Peyer's patch (tissue), 4 donors: ENCODE measurements around the gene CSMD2.

Experiments
- POLR2A ChIP-seq, 2 donors: fragments of 450-650 bp; IDR thresholded peaks; one replicate each; pipeline ENCODE4 v1.5.1; 2017; ENCODE audit warnings: antibody characterized with exemption in 2 of 2, mild to moderate bottlenecking in 2 of 2, moderate library complexity in 2 of 2
- TF ChIP-seq, protein P1 (sequence below), 6 experiments: fragments of 450-650 bp in 4 of 6; fragments of 200-600 bp in 2 of 6; sonication (generic) in 1 of 6; IDR thresholded peaks; one replicate each; pipeline ENCODE4 v1.5.1; 2017 to 2019; ENCODE audit warnings: antibody characterized with exemption in 6 of 6, mild to moderate bottlenecking in 3 of 6, moderate library complexity in 1 of 6

- TF ChIP-seq, protein P1, sequence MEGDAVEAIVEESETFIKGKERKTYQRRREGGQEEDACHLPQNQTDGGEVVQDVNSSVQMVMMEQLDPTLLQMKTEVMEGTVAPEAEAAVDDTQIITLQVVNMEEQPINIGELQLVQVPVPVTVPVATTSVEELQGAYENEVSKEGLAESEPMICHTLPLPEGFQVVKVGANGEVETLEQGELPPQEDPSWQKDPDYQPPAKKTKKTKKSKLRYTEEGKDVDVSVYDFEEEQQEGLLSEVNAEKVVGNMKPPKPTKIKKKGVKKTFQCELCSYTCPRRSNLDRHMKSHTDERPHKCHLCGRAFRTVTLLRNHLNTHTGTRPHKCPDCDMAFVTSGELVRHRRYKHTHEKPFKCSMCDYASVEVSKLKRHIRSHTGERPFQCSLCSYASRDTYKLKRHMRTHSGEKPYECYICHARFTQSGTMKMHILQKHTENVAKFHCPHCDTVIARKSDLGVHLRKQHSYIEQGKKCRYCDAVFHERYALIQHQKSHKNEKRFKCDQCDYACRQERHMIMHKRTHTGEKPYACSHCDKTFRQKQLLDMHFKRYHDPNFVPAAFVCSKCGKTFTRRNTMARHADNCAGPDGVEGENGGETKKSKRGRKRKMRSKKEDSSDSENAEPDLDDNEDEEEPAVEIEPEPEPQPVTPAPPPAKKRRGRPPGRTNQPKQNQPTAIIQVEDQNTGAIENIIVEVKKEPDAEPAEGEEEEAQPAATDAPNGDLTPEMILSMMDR (IDR thresholded peaks at IDR 0.05): no peak
- no peak for TF ChIP-seq POLR2A (IDR thresholded peaks at IDR 0.05)
Measured at GRCh38 chr1:33606272-33606671, 558.8 kb downstream of the CSMD2 start.
